Measurements from ENCODE around the gene SNTG2. TPM values are rescaled to one million over a fixed set of nuclear protein-coding genes. Genes with fewer than 3 reads are reported as not detected.

The SNTG2 gene
- total RNA-seq, 2 donors from 2014 or later = 4.1 to 11.9 TPM

DNA sequence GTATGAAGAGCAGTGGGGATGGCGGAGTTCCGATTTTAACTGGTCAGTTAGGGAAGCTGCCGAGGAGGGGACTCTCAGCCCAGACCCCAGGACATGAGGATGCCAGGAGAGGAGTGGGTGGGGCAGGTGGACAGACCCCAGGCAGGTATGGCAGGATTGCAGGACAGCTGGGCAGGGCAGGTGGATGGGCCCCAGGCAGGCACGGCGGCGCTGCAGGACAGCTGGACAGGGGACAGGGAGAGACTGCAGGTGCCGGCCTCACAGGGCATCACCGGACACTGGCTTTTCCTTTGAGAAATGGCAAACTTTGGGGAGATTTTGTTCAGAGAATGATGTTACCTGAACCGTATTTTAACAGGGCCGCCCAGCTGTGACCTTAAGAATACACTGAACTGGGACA is 127.7 kb downstream of the SNTG2 start:
- Mint-ChIP-seq H3K9me3 (no peaks in the 10 kb centered on the region), H3K27ac (no peak overlapping the region)
- H3K4me3 ChIP-seq (ENCODE audit: low read length) = no peak overlapping the region

DNA sequence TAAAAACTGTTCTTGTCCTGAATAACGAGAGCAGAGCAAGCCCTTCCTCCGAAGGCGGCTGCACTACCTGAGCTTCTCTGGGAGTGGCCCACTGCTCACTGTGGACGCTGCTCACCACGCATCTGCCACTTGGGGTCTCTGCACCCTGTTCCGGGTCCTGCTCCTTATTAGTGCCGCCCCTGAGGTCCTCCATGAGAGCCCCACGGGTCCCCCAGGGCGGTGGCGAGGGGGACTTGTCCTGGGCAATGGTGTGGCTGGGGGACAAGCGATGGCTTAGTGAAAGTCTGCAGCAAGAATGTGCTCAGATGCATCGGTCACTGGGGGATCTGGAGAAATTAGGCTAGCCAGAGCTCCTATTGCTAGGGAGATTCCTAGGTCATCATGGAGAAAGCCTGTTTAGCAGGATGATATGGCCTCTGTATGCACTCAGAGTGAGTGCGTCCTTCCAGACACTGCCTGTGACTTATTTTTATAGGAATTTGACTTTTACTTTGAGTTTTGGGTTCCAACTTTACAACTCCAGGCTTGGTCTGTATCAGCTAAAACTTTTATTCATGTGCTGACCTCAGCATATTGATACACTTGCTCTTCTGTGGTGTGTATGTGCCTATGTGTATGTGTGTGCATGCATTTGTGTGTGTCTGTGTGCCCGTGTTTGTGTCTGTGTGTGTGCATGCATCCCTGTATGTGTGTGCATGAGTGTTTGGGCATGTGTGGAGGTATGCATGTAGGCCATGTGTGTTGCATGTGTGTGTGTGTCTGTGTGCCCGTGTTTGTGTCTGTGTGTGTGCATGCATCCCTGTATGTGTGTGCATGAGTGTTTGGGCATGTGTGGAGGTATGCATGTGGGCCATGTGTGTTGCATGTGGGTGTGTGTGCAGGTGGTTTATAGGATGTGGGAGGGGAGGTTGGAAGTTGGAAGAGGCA is 129.5 kb downstream of the SNTG2 start:
- Histone ChIP-seq H3K36me3 (ENCODE audit: control insufficient read depth, insufficient read depth, low read length) (no peaks in the 10 kb centered on the region), H3K4me3 (ENCODE audit: low read length) (no peak overlapping the region), H3K4me1 (ENCODE audit: control insufficient read depth, insufficient read depth, low read length) (no peaks in the 10 kb centered on the region), H3K27me3 (ENCODE audit: control insufficient read depth, insufficient read depth, low read length, poor library complexity, severe bottlenecking) (no peaks in the 10 kb centered on the region), H3K27ac (ENCODE audit: low read depth, low read length) (no peak overlapping the region), H3K9me3 (ENCODE audit: control insufficient read depth, low read length) (no peaks in the 10 kb centered on the region), H3K9ac (ENCODE audit: extremely low read depth, low read length, poor library complexity, severe bottlenecking) (no peak overlapping the region)
- Mint-ChIP-seq H3K4me3 (no peak overlapping the region), H3K9me3 (no peaks in the 10 kb centered on the region), H3K4me1 (peaks cover 3% of the 10 kb centered on the region), H3K27me3 (ENCODE audit: insufficient read depth) (no peaks in the 10 kb centered on the region), H3K27ac (no peak overlapping the region), H3K36me3 (ENCODE audit: low read depth) (no peaks in the 10 kb centered on the region)
- 88 to 96% methylated on average over 13 to 15 of the region's 15 CpGs for WGBS, 2 experiments (ENCODE audit: insufficient coverage in 1 of 2, insufficient read length in 1 of 2)
- DNase-seq = no peak
- TF ChIP-seq, protein P1, sequence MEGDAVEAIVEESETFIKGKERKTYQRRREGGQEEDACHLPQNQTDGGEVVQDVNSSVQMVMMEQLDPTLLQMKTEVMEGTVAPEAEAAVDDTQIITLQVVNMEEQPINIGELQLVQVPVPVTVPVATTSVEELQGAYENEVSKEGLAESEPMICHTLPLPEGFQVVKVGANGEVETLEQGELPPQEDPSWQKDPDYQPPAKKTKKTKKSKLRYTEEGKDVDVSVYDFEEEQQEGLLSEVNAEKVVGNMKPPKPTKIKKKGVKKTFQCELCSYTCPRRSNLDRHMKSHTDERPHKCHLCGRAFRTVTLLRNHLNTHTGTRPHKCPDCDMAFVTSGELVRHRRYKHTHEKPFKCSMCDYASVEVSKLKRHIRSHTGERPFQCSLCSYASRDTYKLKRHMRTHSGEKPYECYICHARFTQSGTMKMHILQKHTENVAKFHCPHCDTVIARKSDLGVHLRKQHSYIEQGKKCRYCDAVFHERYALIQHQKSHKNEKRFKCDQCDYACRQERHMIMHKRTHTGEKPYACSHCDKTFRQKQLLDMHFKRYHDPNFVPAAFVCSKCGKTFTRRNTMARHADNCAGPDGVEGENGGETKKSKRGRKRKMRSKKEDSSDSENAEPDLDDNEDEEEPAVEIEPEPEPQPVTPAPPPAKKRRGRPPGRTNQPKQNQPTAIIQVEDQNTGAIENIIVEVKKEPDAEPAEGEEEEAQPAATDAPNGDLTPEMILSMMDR (conservative IDR thresholded peaks at IDR 0.05) = no peak

More for the DNA sequence above, 127.7 kb downstream of the SNTG2 start:
- WGBS, 2 experiments (ENCODE audit: insufficient coverage in 1 of 2, insufficient read length in 1 of 2) = 86 to 91% methylated on average over 8 to 10 of the region's 10 CpGs
- Histone ChIP-seq H3K9ac (ENCODE audit: extremely low read depth, low read length, poor library complexity, severe bottlenecking) (no peak overlapping the region), H3K27ac (ENCODE audit: low read depth, low read length) (no peak overlapping the region), H3K36me3 (ENCODE audit: control insufficient read depth, insufficient read depth, low read length) (no peaks in the 10 kb centered on the region), H3K9me3 (ENCODE audit: control insufficient read depth, low read length) (no peaks in the 10 kb centered on the region), H3K4me1 (ENCODE audit: control insufficient read depth, insufficient read depth, low read length) (no peaks in the 10 kb centered on the region), H3K27me3 (ENCODE audit: control insufficient read depth, insufficient read depth, low read length, poor library complexity, severe bottlenecking) (no peaks in the 10 kb centered on the region)
- Mint-ChIP-seq H3K4me3 (no peak overlapping the region), H3K4me1 (peaks cover 3% of the 10 kb centered on the region), H3K27me3 (ENCODE audit: insufficient read depth) (no peaks in the 10 kb centered on the region), H3K36me3 (ENCODE audit: low read depth) (no peaks in the 10 kb centered on the region)
- no peak for DNase-seq
- TF ChIP-seq, protein P1 (conservative IDR thresholded peaks at IDR 0.05) = no peak

DNA sequence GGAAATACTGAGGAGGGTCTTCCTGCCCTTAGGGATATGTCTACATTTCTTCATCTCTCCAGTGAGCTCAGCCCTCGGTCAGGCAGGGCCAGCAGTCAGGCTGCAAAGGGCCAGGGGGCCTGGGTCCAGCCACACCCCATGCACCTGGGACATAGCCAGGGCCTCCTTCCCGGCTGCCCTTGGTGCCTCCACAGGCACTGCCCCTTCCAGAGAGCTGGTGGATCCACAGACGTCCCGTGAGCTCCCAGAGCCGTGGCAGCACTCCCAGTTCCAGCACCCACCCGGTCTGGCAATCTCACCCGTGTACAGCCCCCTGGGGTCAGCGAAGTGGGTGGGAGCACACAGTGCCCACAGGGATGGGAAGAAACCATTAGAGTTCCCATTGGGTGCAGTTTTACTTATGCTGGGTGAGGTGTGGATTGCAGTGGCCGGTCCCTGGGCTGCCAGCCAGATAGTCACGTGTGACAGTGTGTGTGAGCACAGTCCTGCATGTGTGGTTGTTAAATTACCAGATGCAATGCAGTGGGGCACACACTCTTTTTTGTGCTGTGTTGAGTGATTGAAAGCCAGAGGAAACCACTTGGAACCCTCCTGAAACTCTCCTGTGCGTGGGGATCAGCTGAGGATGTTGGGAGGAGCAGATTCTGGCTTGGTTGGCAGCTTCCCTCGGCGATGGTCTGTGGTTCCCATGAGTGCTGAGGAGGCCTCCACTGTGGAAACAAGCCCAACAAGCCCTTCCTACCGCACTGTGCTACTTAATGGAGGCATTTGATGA is 131.0 kb downstream of the SNTG2 start:
- H3K4me1 ChIP-seq (ENCODE audit: control insufficient read depth, insufficient read depth, low read length) = no peaks in the 10 kb centered on the region
- no peak for DNase-seq
- Mint-ChIP-seq H3K27me3 (ENCODE audit: insufficient read depth) (no peaks in the 10 kb centered on the region), H3K9me3 (no peaks in the 10 kb centered on the region), H3K4me3 (no peak overlapping the region), H3K27ac (peak overlapping the region; percentile 42), H3K4me1 (peaks cover 3% of the 10 kb centered on the region), H3K36me3 (ENCODE audit: low read depth) (no peaks in the 10 kb centered on the region)
- H3K9ac ChIP-seq (ENCODE audit: extremely low read depth, low read length, poor library complexity, severe bottlenecking) = no peak overlapping the region
- H3K36me3 ChIP-seq (ENCODE audit: control insufficient read depth, insufficient read depth, low read length) = no peaks in the 10 kb centered on the region
- no peaks in the 10 kb centered on the region for H3K9me3 ChIP-seq (ENCODE audit: control insufficient read depth, low read length)
- H3K27ac ChIP-seq (ENCODE audit: low read depth, low read length) = no peak overlapping the region
- H3K4me3 ChIP-seq (ENCODE audit: low read length) = no peak overlapping the region
- TF ChIP-seq, protein P1 (conservative IDR thresholded peaks at IDR 0.05) = no peak
- H3K27me3 ChIP-seq (ENCODE audit: control insufficient read depth, insufficient read depth, low read length, poor library complexity, severe bottlenecking) = no peaks in the 10 kb centered on the region
- WGBS, 2 experiments (ENCODE audit: insufficient coverage in 1 of 2, insufficient read length in 1 of 2) = 92 to 94% methylated on average over 9 to 14 of the region's 14 CpGs

Measured in endodermal cell (in vitro differentiated cells).